Measurements from ENCODE around the gene CPNE7.

CPNE7 gene

DNA sequence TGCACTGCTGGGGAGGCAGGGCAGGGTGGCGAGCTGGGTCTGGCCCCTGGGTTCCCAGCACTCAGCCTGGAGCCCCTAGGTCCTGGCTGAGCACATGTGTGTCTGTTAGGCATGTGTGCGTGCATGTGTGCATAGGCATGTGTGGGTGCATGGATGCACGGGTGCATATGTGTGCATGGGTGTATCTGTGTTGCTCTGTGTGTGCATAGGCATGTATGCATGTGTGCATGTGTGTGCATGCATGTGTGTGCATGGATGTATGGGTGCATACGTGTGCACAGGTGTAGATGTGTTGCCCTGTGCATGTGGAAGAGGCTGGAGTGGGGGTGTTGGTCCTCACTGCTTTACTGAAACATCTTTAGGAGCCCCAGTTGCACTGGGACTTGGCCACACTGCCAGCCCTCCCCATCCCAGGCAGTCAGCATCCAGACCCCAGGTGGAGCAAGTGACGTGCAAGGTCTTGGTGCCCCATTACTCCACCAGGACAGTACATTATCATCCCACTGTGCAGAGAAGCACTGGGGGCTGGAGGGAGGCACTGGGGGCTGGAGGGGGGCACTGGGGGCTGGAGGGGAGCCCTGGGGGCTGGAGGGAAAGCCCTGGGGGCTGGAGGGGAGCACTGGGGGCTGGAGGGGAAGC lies 27.5 kb downstream of the CPNE7 start:
- DNase-seq (ENCODE audit: low read depth, low spot score) = no peak

DNA sequence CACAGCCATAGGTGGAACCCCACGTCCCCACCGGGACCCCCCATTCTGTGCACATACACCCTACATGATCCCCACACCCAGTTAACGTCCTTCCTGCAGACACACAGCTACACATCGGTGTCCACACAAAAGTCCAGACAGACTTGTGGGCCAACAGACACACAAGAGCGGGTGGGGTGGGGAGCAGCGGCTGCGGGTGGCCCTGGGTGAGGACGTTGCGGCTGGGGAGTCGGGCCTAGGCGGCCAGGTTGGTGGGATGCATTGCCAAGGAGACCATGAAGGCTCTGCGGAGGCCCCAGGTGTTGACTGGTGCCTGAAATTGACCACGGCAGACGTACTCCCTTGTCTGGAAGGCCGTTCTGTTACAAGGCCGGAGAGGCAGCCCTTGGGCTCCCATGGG lies 29.2 kb downstream of the CPNE7 start:
- DNase-seq (ENCODE audit: low read depth, low spot score) = no peak

DNA sequence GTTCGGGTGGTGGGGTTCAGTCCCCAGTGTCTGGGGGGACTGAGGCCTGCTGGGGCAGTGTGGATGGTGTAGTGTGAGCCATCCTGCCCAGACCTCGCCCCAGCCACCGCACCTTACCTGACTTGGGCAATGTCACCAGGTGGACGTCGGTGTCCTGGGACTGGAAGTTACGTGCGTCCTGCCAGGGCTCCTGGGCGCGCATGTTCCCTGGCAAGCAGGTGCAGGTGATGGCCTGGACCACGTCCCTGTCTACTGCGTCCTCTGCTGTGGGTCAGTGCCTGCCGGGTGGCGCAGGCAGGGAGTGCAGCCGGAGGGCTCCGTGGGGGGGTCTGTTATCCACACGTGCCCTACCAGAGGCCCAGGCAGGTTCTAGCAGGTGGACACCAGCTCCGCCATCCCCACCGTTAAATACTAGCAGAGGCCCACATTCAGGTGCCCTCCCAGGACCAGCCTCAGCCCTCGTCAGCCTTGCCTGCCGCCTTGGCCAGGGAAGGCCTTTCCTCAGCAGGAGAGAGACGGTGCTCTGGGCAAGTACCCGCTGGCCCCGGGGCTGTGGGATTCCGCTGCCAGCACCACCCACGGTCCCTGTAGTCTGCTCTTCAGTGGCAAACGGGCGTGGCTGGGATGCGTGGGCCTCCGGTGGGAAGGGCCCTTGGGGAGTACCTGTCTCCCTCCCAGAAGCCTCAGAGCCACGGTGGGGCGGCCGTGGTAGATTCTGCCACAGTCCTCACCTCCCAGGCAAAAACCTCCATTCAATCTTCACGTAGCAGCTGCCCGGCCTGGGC lies 29.8 kb downstream of the CPNE7 start:
- DNase-seq (ENCODE audit: low read depth, low spot score) = no peak

DNA sequence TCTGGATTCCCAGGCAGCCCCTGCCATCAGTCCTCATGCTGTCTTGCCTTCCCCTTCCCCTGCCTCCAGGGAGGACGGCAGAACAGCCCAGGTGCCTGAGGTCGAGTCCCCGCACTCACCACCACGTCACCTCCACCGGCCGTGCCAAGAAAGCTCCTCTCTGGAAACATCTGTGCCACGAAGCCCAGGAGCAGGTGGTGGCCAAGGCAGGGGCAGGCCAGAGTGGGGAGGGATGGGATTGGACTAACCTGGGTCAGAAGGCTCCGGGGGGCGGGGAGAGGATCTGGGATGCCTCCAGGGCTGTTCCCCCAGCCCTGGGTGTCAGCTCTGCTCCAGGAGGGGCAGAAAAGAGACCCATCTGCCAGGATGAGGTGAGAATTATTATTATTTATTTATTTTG lies 30.4 kb downstream of the CPNE7 start:
- no peak for DNase-seq (ENCODE audit: low read depth, low spot score)

DNA sequence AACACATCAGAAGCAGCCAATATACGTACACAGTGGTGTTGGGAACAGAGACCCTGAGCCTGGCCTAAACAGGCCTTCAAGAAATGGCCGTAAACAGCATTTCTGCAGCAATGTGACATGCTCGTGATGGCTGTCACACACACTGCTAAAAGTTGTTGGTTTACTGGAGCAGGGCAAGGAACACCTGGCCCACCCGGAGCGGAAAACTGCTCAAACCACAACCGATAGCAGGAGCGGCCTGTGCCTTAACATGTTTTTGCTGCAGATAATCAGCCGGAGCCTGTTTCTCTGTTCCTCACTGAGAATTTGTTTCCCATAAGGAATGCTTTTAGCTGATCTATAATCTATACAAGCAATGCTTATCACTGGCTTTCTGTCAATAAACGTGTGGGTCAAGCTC lies 31.9 kb downstream of the CPNE7 start:
- no peak for DNase-seq (ENCODE audit: low read depth, low spot score)

DNA sequence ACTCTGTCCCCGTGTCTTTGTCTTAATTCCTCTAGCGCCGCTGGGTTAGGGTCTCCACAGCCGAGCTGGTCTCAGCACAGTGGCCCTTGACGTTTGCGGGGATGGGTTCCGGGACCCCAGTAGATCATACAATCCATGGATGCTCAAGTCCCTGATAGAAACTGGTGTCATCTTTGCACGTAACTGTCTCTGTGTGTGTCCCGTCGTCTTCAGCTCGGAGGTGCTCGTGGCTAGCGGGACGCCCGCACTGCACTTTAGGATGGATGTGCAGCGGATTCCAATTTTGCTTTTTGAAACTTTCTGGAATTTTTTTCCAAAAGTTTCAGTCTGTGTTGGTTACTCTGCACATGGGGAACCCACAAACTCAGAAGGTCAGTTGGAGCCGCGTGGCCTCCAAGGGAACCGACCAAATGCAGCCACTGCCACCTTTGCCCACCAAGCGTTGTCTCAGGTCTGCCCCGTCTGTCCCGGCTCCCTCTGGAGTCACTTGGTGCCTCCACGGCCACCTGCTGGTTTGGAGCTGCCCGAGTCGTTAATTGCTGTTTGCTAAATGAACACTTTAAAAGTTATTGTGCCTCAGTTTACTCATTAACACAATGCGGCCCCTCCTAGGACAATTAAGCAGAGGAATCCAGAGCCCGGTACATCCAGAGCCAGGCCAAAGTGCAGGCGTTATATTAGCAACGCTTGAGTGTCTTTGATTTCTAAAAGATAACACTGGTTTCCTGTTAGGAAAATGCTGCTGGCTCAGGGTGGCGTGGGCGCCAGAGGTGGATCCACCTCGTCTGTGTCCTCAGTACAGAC lies 32.6 kb downstream of the CPNE7 start:
- DNase-seq (ENCODE audit: low read depth, low spot score) = no peak

DNA sequence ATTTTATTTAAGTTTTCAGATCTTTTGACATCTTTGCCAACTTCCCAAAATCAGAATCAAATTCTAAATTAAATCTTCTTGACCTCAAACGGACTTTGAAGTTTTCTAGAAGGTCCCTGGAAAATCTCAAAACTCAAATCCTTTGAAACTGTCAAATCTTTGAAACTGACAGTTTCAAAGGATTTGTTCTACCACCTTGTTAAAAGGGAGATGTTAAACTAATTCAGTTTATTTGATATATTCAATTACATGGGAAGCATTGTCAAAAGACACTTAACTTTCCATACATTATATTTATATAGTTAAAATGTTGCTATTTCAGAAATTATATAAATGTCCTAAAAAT lies 34.5 kb downstream of the CPNE7 start:
- no peak for DNase-seq (ENCODE audit: low read depth, low spot score)

DNA sequence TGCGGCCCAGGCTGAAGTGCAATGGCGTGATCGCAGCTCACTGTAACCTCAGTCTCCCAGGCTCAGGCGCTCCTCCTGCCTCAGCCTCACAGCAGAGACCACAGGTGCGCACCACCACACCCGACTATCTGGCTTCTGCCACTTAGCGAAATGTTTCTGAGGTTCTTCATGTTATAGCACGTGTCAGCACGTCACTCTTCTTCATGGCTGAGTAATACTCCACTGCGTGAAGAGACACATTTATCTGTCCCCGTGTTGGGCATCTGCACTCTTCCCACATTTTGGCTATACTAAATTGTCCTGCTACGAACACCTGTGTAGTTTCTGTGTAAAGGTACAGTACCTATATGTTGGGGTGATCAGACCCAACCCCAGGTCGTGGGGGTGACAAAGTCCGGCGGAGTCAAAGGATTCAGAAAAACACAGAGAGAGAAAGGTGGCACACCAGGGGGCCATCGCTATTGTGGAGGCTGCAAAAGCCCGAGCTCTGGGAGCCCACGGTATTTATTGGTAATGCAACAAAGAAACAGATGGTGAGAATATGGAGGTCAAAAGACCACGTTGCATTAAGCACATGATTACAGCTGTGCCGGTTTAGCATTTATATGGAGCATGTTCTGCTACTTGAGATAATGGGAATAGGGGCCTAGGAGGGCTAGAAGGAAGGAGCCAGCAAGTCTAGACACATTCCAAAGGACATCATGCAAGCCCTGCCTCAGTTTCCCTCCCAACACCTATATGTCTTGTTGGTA lies 37.0 kb downstream of the CPNE7 start:
- DNase-seq (ENCODE audit: low read depth, low spot score) = no peak

DNA sequence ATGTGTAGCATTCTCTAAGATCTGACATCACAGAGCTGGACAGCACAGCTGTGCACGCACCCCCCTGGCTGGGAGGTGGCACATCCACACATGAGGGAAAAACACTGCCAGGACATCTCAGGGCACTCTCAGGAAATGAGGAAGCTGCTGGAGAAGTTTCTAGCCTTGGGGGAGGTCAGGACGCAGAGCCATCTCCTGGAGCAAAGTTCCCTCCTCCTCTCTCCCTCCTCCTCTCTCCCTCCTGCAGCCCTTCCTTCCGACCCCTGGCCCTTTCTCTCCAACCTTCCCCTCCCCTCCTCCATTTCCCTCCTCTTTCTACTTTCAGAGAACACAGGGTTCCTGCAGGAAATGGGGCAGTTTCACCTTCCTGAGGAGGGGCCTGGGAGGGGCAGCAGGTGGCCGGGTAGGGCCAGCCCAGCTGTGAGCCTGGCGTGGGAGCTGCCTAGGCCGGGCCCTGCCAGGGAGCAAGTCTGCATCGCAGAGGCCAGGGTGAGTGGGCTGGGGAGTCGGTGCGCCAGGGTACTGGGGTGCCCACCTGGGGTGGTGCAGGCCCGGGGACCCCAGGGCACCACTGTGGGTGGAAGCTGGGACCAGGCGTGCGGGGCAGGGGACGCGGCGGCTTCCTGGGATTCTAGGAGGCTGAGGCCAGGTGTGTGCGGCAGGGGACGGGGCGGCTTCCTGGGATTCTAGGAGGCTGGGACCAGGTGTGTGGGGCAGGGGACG lies 37.8 kb downstream of the CPNE7 start, which contains the start of gene DPEP1:
TSS of gene DPEP1 (plus strand) at position 412 of the 723 bp plus-strand sequence. CDS start 16,769 bp downstream, outside the sequence.
- DNase-seq (ENCODE audit: low read depth, low spot score) = no peak

DNA sequence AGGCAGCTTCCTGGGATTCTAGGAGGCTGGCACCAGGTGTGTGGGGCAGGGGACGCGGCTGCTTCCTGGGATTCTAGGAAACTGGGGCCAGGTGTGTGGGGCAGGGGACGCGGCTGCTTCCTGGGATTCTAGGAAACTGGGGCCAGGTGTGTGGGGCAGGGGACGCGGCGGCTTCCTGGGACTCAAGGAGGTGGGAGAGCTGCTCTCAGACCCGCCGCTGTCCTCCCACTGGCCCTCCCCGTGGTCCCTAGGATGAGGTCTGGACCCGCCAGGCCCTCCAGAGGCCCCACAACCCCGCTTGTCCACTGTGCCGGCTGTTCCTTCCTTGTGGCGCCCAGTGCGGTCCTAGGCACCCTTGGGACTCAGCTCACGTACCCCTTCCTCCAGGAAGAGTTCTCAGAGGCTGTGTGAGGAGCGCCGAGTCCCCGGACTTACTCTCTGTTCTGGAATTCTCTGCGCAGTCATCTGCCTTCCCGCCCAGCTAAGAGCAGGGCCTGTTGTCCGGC lies 38.4 kb downstream of the CPNE7 start:
- no peak for DNase-seq (ENCODE audit: low read depth, low spot score)

DNA sequence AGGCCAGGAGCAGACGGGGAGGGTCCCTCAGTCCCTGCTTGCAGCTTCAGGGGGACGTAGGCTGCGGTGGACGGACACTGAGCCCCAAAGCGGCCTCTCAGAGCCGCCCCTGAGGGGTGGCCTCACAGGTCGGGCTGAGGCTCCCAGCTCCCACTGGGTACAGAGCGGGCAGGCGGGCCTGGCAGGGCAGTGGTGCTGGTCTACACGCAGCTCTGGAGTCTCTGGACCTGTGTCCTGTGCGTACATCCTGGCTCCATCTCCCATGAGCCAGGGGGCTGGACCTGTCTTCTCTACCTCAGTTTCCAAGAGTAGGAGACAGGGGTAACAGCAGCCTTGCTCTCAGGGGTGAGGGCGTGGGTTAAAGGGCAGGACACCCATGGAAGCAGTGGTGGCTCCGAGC lies 39.6 kb downstream of the CPNE7 start:
- DNase-seq (ENCODE audit: low read depth, low spot score) = no peak

DNA sequence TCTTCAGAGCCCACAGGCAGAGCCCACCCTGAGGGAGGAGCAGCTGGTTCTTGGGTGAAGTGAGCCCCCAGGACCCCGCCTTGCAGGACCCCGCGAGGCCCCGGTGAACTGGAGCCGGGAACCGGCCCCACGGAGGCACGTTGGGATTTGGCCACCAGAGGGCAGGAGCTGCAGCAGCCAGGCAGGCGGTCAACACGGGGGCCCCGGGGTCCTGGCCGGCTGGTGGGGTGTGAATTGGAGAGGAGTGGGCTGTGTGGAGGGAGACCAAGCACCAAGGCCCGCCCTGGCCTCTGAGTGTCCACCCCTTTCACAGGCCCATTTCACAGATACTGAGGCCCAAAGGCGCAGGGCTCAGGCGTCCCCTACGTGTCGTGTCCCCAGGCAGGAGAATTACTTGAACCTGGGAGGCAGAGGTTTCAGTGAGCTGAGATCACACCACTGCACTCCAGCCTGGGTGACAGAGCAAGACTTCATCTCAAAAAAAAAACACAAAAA lies 40.1 kb downstream of the CPNE7 start:
- DNase-seq (ENCODE audit: low read depth, low spot score) = no peak

DNA sequence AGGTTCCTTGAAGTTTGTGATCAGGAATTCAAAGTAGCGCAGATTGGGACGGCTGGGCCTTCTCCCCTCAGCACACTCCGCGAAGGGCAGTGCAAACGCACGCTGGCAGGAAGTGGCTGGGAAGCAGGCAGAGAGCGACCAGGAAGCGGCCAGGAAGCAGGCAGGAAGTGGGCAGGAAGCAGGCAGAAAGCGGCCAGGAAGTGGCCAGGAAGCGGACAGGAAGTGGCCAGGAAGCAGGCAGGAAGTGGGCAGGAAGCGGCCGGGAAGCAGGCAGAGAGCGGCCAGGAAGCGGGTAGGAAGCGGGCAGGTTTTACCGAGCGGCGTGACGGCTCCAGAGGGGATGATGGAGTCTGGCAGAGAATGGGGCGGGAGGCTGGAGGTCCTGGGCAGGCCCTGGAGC lies 41.1 kb downstream of the CPNE7 start:
- DNase-seq (ENCODE audit: low read depth, low spot score) = no peak

DNA sequence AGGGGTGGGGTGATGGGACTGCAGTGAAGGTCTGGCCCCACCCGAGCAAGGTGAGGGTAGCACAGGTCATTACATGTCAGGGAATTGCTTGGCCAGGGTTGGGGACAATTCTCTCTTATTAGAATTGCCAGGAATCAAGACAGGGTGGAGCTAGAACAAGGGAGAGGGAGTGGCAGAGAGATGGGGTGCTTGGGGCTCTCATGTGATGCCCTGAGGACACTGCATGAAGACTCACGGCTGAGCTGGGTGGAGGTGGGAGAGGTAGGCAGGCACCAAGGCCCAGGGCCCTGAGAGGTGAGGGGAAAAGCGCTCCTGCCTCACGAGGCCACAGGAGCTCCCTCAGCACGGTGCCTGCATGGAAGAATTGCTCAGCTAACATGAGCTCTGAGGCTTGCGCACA lies 41.5 kb downstream of the CPNE7 start:
- DNase-seq (ENCODE audit: low read depth, low spot score) = no peak

DNA sequence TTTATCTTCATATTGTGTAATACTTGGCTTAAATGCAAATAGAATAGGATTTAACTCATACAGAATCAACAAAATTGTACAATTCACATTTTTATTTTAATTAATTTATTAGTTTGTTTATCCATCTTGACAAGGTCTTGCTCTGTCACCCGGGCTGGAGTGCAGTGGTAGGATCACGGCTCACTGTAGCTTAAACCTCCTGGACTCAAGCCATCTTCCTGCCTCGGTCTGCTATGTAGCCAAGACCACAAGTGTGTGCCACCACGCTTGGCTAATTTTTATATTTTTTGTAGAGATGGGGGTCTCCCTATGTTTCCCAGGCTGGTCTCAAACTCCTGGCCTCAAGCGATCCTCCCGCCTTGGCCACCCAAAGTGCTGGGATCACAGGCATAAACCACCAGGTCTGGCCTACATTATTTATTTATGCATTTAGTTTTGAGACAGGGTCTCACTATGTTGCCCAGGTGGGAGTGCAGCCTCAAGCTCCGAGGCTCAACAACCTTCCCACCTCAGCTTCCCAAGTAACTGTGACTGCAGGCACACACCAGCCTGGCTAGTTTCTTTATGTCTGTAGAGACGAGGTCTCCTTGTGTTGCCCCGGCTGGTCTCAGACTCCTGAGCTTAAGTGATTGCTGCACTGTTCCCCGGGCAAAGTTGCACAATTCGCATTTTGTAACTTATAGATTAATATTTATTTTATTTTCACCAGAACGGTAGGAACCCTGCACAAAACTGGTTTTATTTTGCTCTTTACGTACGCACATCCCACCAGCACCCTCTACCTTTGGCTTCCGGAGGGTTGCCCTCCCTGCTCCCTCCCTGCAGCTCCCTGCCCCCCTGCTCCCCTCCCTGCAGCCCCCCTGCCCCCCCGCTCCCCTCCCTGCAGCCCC lies 42.8 kb downstream of the CPNE7 start:
- DNase-seq (ENCODE audit: low read depth, low spot score) = no peak

DNA sequence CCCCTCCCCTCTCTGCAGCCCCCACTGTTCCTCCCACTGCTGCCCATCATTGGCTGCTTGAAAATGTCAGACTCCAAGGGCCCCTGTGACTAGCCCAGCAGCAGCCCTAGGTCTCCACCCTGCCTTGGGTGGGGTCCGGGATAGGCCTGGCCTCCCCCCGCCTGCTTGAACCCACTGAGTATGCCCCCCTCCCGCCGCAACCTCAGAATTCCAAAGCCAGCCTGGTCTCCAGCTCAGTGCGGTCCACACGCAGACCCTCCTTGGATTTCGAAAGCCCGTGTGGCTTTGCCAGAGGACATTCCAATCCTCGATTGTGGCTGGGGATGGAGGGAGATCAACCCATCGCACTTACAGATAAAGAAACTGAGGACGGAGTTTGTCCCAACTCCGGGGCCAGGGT lies 44.3 kb downstream of the CPNE7 start:
- DNase-seq (ENCODE audit: low read depth, low spot score) = no peak

DNA sequence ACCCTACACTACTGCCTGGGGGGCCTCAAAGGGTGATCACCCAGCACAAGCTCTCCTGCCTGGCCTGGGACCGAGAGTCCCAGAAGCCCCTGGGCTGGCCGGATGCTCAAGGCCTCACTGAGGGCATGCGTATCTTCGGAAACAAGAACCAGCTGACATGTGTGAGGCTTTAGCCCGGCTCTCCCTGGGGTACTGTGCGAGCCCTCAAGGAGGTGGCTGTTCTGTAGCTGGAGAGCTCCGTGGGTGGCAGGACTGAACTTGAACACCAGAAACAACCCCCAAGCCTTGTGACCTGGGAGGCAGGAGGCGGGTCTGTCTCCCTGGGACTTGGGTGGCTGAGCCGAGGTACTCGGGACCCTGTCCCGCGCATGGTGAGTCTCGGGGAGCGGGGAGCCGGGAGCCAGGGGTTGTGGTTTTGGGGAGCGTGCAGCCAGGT lies 44.9 kb downstream of the CPNE7 start:
- DNase-seq (ENCODE audit: low read depth, low spot score) = no peak

DNA sequence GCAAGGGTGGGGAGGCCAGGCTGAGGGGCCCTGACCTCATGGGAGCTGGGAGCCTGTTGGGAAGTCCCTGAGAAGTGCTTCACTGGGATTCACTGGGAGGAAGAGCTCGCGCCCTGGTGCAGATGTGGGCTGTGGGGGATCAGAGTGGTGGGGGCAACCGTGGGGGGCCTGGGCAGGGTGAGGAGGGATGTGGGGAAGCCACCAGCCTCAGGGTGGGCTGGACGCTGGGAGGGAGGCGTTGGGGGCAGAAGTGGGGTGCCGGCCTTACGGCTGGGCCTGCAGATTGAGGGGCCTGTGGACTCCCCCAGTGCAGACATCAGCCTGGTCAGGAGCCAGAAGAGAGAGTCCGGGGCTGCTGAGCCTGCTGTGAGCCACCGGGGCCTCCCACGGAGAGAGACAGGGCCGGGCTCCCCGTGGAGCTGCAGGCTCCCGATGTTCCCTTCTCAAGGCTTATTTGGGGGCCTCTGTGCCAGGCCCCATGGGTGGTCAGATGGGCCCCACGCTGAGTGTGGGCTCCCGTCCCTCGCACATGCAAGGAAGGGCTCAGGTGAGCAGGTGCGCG lies 45.7 kb downstream of the CPNE7 start:
- DNase-seq (ENCODE audit: low read depth, low spot score) = no peak

DNA sequence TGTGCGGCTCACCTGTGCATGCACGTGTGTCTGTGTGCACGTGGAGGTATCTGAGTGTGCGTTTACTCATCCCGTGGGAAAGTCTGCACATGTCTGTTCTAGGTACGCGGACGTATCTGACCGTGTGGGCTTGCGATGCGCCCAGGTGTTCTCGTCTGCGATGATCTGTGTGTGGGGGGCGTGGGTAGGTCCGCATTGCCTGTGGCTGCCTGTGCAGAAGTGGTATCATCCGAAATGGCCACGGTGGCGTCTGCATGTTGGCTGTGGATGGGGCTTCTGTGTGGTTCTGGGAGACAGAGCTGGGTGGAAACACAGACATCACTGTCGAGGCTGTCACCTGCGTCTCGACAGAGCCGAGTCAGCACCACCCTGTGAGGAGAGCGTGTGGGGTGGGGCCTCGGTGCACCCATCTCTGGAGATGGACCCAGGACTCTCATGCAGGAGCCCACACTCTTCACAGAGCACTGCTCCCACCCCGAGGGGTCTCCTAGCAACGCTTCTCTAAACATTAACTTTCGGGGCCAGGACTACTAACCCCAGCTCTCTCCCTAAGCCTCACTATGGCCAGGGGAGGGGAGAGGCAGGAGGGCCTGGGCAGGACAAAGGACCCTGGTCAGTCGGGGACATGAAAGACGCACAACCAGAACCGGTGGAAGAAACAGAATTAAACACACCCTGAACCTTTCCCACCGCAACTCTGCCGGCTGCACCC lies 46.3 kb downstream of the CPNE7 start:
- DNase-seq (ENCODE audit: low read depth, low spot score) = no peak
